Activated effector memory CD4-positive, alpha-beta T cell treated with anti-CD3 and anti-CD28 coated beads, Interleukin-2, amount 50 U/mL, for 16 hours (primary cell): ENCODE results near the gene EML1.

Experiments used
- DNase-seq: peaks from one replicate; pipeline ENCODE4 v3.0.0-alpha.2; 2020

EML1 gene

DNA sequence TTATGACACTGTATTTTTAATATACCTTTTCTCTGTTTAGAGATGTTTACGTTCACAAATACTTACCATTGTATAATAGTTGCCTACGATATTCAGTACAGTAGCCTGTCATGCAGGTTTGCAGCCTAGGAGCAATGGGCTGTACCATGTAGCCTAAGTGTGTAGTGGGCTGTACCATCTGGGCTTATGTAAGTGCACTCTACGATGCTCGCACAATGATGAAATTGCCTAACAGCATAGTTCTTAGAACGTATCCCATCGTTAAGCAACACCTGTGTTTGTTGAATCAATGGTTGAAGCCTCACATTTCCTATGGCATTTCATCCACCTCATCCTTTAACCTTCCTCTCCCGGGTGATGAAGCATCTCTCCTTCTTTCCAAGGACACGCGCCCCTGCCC is 12.5 kb upstream of the EML1 start:
- DNase-seq: no peak

DNA sequence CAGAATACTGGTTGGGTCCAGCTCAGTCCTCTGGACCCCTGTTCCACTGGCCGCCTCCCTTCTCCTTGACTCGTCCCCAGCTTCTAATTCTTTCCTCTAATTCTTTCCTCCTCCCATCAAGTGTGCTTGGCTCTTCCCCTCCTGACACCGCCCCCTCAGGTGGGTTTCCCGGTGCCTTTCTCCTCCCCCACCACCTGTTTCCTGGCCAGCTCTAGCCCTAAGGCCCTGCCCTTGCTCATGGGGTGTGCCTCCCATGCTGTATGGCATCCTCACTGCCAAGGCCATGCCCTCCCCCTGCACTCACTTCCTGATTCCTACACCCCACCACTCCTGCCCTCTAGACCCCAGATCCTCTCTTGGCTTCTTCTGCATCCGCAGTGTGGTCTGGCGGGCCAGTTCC is 12.1 kb upstream of the EML1 start:
- DNase-seq: no peak

GRCh38 chr14:99781853-99782610 is 11.2 kb upstream of the EML1 start:
- no peak for DNase-seq

- no peak for DNase-seq
Observed at GRCh38 chr14:99784508-99784907, 8.7 kb upstream of the EML1 start.

DNA sequence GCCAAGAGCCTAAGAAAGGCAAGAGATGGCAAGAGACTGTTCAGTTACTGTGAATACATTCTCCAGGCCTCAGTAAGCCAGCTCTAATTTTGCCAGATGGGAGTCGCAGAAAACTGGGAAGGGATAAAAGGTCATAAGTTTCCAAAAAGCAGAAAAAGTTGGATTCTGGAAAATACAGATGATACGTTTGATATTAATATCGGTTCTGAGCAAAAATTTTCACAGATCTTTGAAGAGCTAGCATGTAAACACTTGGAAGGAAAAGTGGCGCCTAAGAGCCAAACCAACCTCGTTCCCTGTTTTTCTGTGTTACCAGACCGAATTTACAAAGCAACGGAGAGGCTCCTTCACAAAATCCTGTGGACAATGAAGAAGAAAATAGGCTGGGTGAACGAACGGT is 7.8 kb upstream of the EML1 start:
- DNase-seq: no peak

DNA sequence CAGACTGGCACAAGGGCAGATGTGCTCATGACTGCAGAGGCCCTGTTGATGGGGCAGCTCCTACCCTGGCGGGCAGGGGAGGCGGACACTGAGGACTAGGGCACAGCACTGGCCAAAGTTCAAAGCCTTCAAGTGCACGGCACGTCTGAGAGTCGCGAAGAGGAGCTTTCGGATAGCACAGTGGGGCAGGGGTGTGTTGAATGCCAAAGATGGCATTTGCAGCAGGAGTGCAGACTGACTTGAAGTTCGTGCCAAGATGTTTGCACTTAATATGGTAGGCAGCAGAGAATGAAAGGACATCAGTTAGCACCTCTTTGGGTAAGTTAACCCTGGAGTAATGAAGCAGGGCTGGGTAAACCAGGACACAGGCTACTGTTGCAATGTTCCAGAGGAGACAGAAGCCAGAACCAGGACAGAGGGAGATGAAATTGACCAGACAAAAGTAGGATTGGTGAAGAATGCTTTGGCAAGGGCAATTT is 6.7 kb upstream of the EML1 start:
- DNase-seq: no peak

DNA sequence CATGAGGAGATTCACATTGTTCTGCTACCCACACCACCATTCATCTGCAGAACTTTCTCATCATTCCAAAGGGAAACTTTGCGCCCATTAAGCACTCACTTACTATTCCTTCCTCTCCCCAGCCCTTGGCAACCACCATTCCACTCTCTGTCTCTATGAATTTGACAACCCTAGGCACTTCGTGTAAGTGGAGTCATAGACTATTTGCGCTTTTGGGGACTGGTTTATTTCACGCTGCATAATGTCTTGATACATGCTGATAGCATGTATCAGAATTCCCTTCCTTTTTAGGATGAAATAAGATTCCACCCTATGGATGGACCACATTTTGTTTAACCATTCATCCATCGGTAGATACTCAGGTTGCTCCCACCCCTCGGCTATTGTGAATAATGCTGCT is 4.5 kb upstream of the EML1 start:
- no peak for DNase-seq

- DNase-seq: no peak
Observed at GRCh38 chr14:99789581-99789980, 3.6 kb upstream of the EML1 start.

GRCh38 chr14:99790201-99790977 is 2.8 kb upstream of the EML1 start:
- DNase-seq: no peak

DNA sequence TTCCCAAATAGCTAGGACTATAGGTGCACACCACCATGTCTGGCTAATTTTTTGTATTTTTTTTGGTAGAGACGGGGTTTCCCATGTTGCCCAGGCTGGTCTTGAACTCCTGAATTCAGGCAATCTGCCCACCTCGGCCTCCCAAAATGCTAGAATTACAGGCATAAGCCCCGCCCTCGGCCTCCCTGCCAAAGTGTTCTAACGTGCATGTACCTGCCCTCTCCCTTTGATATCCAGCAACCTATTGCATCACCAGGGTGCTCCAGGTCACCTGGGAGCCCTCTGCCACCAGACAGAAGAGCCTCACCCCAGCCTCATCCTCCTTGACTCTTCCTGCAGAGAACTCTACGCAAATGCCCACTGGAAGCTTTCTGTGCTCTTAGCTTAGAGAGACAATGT is 2.2 kb upstream of the EML1 start:
- DNase-seq: no peak

DNA sequence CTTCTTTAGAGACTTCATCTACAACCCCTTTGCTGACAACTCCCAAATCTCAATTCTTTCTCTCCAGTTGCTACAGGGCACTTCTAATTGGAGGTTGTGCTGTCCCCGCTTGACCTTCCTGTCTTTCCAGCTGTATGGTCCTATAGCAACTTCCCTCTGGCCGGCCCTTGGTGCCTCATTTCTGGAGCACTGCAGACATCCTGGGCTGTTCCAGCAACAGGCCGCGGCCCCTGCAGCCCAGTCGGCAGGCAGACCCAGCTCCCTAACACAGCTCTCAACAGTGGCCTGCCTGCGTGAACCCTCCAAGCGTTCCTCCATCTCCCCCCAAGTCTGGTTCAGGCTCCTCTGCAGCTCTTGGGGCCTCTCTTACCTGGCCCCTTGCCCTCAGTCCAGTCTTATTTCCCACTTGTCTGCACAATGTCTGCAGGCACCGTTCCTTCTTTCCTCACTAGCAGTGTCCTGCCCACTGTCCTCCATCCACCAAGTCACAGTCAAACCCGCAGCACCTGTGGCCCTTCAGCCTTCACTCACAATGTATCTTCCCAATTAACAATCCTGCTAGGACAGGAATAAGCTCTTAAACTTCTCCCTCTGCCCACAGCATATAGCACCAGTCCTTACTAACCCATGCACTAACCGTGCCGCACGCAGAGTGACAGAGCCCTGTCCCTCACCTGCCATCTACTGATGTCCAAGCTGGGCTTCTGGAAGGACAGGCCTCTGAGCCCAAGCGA is 1.6 kb upstream of the EML1 start:
- no peak for DNase-seq

- no peak for DNase-seq
Observed at GRCh38 chr14:99792210-99792535, 1.0 kb upstream of the EML1 start.

- no peak for DNase-seq
Observed at GRCh38 chr14:99792551-99793212, 531 bp upstream of the EML1 start.

- DNase-seq: no peak
Observed at GRCh38 chr14:99794151-99794780, 1.1 kb downstream of the EML1 start.

DNA sequence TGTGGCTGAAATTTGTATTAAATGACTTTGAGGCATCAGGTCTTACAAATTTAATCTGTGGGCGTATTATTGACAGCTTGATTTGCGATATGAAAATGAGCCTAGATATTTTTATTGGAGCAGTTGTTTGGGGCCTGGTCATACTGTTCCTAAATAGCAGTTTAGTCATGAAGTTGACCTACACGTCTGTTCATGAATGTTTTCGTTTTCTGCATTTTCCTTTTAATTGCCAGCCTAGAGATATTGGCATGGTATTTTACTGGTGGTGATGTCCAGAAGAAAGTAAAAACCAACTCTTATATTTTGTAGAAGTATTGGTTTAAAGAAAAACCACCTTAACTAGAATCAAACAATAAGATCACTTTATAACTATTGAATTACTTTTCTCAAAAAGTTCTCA is 1.8 kb downstream of the EML1 start:
- DNase-seq: no peak

DNA sequence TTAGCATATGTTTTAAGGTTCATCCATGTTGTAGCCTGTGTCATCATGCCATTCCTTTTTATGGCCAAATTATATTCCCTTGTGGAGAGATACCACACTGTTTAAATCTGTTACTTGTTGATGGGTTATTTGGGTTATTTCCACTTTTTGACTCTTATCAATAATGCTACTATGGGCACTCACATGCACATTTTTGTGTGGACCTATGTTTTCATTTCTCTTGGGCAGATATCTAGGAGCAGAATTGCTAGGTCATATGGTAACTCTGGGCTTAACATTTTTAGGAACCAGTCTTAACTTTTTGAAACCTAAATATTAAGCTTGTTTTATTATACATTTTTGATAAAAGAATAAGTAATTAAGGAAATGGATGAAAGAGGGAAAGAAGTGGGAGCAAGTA is 4.0 kb downstream of the EML1 start:
- no peak for DNase-seq

- no peak for DNase-seq
Observed at GRCh38 chr14:99800781-99801180, 7.6 kb downstream of the EML1 start.

- no peak for DNase-seq
Observed at GRCh38 chr14:99802301-99803105, 9.3 kb downstream of the EML1 start.

DNA sequence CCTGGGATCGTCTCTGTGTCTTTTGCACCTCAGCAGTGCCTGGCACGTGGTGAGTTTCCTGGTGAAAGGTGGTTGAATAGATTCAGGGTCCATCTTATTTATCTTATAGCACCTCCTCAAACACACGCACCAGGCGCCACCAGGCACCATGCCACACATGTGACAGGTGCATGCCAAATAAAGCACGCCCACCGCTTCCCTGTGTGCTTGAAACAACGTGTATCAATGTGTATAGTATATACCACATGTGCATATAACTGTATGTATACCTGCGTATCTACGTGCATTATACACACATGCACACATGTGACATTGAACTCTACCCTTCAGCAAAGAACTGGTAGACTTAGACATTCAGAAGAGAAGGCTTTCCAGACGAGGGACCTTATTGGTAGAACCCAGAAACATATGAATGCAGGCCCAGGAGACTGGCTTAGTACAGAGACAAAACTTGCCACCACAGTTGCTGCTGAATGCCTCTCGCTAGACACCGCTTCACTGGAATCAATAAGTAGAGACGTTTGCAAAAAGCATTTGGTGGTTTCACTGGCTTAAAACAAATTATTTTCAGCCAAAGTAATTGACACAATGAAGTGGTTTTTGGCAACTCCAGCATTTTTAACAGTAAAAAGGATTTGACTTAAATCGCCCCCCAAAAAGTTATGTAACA is 10.0 kb downstream of the EML1 start:
- DNase-seq: no peak

DNA sequence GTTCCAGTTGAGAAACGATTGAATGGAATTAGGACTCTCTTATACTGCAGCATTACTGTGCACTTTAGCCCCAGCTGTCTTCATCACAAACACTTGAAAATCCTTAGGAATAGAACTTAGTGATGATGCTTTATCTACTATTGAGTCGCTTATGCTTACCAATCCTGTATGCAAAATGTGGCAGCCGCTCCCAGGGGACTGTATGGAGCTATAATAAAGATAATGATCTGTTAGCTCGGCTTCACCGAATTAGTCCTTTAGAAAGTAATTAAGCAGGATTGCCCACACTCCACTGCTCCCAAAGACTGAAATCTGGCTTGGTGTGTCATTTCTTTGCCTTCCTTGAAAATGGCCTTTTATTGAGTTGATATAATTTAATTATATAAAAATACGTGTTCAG is 10.6 kb downstream of the EML1 start:
- no peak for DNase-seq

DNA sequence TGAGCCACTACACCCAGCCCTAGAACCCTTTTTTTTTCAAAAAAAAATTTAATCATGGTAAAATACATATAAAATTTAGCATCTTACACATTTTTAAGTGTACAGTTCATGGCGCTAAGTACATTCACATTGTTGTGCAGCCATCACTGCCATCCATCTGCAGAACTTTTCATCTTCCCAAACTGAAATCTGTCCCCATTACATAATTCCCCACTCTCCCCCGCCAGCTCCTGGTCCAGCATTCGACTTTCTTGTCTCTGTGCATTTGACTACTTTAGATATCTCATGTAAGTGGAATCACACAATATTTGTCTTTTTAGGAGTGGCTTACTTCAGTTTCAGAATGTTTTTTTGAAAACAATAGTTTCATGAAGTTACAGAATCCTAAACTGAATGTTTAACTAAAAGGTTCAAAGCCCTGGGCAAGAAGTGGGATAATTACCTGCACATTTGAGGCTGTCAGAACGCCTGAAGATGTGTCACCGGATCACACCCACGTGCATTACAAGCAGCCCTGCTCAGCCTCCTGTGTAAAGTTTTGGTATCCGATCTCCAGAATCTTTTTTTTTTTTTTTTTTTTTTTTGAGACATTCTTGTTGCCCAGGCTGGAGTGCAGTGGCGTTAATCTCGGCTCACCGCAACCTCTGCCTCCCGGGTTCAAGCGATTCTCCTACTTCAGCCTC is 12.7 kb downstream of the EML1 start:
- DNase-seq: no peak
